ENCODE measurements around the gene KCNK15.

KCNK15 gene

GRCh38 chr20:44747166-44748004, 1.7 kb downstream of the KCNK15 start:
- TF ChIP-seq, protein P1, sequence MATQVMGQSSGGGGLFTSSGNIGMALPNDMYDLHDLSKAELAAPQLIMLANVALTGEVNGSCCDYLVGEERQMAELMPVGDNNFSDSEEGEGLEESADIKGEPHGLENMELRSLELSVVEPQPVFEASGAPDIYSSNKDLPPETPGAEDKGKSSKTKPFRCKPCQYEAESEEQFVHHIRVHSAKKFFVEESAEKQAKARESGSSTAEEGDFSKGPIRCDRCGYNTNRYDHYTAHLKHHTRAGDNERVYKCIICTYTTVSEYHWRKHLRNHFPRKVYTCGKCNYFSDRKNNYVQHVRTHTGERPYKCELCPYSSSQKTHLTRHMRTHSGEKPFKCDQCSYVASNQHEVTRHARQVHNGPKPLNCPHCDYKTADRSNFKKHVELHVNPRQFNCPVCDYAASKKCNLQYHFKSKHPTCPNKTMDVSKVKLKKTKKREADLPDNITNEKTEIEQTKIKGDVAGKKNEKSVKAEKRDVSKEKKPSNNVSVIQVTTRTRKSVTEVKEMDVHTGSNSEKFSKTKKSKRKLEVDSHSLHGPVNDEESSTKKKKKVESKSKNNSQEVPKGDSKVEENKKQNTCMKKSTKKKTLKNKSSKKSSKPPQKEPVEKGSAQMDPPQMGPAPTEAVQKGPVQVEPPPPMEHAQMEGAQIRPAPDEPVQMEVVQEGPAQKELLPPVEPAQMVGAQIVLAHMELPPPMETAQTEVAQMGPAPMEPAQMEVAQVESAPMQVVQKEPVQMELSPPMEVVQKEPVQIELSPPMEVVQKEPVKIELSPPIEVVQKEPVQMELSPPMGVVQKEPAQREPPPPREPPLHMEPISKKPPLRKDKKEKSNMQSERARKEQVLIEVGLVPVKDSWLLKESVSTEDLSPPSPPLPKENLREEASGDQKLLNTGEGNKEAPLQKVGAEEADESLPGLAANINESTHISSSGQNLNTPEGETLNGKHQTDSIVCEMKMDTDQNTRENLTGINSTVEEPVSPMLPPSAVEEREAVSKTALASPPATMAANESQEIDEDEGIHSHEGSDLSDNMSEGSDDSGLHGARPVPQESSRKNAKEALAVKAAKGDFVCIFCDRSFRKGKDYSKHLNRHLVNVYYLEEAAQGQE (IDR thresholded peaks at IDR 0.05; ENCODE audit: insufficient read depth in 1 of 2, low read depth in 2 of 2, low read length in 2 of 2): no peak
- TF ChIP-seq SIN3A (IDR thresholded peaks at IDR 0.05; ENCODE audit: borderline replicate concordance, insufficient read depth, low read length) (no peak), TAF1 (IDR thresholded peaks at IDR 0.05; ENCODE audit: borderline replicate concordance, insufficient read depth, low read length) (no peak), POLR2AphosphoS5 (IDR thresholded peaks at IDR 0.05; ENCODE audit: low read depth, low read length) (no peak)

DNA sequence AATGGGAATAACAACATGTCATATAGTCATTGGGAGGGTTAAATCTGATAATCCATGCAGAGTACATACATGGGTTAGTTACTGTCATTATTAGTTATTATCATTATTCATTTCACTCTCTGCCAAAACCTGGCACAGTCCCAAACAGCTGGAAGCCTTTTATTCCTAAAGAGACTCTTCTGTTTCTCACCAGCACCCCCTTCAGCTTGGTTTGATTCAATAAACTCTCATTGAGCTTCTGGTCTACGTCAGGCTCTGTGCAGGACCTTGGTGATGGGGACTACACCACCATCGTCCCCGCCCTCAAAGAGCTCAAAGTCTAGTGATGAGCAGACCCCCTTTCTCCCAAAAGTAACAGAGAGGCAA, 2.3 kb downstream of the KCNK15 start:
- no peak for TF ChIP-seq POLR2AphosphoS5 (IDR thresholded peaks at IDR 0.05; ENCODE audit: low read depth, low read length)

- TF ChIP-seq POLR2AphosphoS5 (IDR thresholded peaks at IDR 0.05; ENCODE audit: low read depth, low read length): no peak
- TF ChIP-seq SIN3A (IDR thresholded peaks at IDR 0.05; ENCODE audit: borderline replicate concordance, insufficient read depth, low read length): no peak
- no peak for TF ChIP-seq TAF1 (IDR thresholded peaks at IDR 0.05; ENCODE audit: borderline replicate concordance, insufficient read depth, low read length)
- TF ChIP-seq FOXP2 (optimal IDR thresholded peaks at IDR 0.05; ENCODE audit: borderline replicate concordance, extremely low read depth, extremely low read length, insufficient read depth): no peak
- TF ChIP-seq, protein P1 (IDR thresholded peaks at IDR 0.05; ENCODE audit: insufficient read depth in 1 of 2, low read depth in 2 of 2, low read length in 2 of 2): no peak
Observed at GRCh38 chr20:44750081-44750805, 4.6 kb downstream of the KCNK15 start.

DNA sequence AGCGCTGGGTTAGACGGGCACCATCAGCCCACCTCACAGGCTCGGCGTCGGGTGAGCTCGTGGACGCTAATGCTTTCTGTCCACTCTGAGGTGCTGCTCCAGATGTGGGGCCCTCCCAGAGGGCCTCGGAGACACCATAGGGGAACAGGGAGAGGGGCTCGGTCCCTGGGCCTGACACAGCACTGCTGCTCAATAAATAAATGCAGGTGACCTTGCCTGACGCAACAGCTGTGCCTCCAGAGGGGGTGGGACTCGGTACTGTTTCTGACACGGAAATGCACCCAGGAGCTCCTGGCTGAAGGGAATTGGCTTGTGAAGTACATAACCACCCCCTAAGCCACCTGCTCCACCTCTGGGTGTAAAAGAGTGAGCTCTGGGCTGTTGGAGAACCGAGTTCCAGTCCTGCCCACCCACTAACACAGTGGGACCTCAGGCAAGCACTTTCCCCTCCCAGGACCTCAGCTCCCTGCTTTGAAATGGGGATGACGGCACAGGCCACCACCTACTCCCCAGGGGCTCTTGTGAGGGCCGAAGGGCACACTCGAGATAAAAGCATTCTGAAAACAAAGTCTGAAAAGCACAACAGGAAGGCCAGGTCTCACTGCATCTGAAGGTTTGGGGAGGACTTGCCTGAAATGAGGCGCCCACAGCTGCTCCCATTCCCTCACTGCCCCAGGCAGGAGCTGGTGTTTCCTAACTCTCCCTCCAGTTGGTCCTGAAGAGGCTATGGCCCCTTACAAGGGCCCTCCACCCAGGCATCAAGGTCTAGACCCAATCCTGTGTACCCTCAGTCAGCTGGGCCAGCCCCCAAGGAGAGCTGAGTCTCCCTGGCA, 6.7 kb downstream of the KCNK15 start:
- TF ChIP-seq FOXP2 (optimal IDR thresholded peaks at IDR 0.05; ENCODE audit: borderline replicate concordance, extremely low read depth, extremely low read length, insufficient read depth): no peak
- TF ChIP-seq, protein P1 (IDR thresholded peaks at IDR 0.05; ENCODE audit: insufficient read depth in 1 of 2, low read depth in 2 of 2, low read length in 2 of 2): no peak
- no peak for TF ChIP-seq SIN3A (IDR thresholded peaks at IDR 0.05; ENCODE audit: borderline replicate concordance, insufficient read depth, low read length)
- no peak for TF ChIP-seq TAF1 (IDR thresholded peaks at IDR 0.05; ENCODE audit: borderline replicate concordance, insufficient read depth, low read length)
- TF ChIP-seq POLR2AphosphoS5 (IDR thresholded peaks at IDR 0.05; ENCODE audit: low read depth, low read length): no peak

- TF ChIP-seq, protein P1 (IDR thresholded peaks at IDR 0.05; ENCODE audit: insufficient read depth in 1 of 2, low read depth in 2 of 2, low read length in 2 of 2): no peak
- no peak for TF ChIP-seq TAF1 (IDR thresholded peaks at IDR 0.05; ENCODE audit: borderline replicate concordance, insufficient read depth, low read length)
Observed at GRCh38 chr20:44754554-44754953, 8.9 kb downstream of the KCNK15 start.

Data from PFSK-1 (cell line).